Placental epithelial cell (primary cell): Measurements from ENCODE around the gene THRB. TPM values are rescaled to one million over a fixed set of nuclear protein-coding genes. Genes with fewer than 3 reads are reported as not detected.

Experiments used
- small RNA-seq: library from RNA; depleted of rRNA; stranded (forward); fragments of <200 nt; gene quantifications from one replicate; pipeline ENCODE3, GENCODE V24; 2012
- total RNA-seq: library from RNA; depleted of rRNA; stranded (reverse); fragments of >200 nt; gene quantifications from 2 replicates; pipeline ENCODE4 v1.2.3, GENCODE V29; 2012

Gene THRB
- 65.8 and 68.3 TPM in 2 replicates for total RNA-seq

GRCh38 chr3:24494618-24495325 is at the start of gene THRB:
Gene THRB (minus strand): TSS chr3:24494850.

Small RNA genes lying within 50 kb of the gene (small RNA-seq; reads per million reads assigned to genes)
- not detected for gene MIR4792
